GM21717 (cell line): Measurements from ENCODE around the gene SDHAF2.
A peak's percentile ranks its signal among the peaks of the same experiment; 100 is the strongest.
"Not testable (repeated sequence)": the region's sequence is repeated elsewhere in the genome, so short reads cannot be mapped to it uniquely, and the experiment has no call there.

Experiments
- ATAC-seq: cut with Tn5 transposase; IDR thresholded peaks from one replicate; pipeline ENCODE4 v1.9.1; 2021; ENCODE audit warnings: mild to moderate bottlenecking, moderate library complexity; ENCODE audit not compliant: unreplicated experiment

Gene SDHAF2

GRCh38 chr11:61429691-61430582, at the start of gene SDHAF2, which contains the start of gene CPSF7:
SDHAF2 (plus strand) TSS chr11:61430124; CDS start chr11:61430147, 23 bp downstream.
CPSF7 (minus strand) TSS chr11:61429975; CDS start chr11:61429235, 740 bp downstream.
- peak; percentile 83 for ATAC-seq

DNA sequence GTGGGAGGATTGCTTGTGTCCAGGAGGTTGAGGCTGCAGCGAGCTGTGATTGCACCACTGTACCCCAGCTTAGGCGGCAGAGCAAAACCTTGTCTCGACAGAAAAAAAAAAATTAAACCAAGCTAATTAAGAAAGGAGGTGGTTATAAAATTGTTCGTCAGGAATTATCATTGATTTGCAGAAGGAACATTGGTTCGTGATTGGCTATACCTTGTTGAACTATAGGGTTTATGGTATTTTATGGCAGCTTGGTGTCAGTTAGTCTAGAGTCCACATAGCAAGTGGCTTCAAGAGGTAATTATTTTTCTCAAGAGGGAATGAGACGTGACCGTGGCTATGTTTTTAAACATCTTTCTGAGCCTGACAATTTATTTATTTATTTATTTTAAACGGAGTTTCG, 49.0 kb upstream of the SDHAF2 start:
- ATAC-seq = no peak

DNA sequence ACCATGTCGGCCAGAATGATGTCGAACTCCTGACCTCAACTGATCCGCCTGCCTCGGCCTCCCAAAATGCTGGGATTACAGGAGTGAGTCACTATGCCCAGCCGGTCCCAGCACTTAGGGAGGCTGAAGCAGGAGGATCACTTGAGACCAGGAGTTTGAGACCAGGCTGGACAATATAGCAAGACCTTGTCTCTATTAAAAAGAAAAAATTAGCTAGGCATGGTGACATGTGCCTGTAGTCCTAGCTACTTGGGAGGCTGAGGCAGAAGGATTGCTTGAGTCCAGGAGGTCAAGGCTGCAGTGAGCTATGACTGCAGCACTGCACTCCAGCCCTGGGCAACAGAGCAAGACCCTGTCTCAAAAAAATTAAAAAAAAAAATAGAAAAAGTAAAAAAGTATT, 46.1 kb upstream of the SDHAF2 start:
- not testable (repeated sequence) for ATAC-seq

- ATAC-seq = no peak
These were observed 45.4 kb upstream of the SDHAF2 start for GRCh38 chr11:61384271-61385242.

DNA sequence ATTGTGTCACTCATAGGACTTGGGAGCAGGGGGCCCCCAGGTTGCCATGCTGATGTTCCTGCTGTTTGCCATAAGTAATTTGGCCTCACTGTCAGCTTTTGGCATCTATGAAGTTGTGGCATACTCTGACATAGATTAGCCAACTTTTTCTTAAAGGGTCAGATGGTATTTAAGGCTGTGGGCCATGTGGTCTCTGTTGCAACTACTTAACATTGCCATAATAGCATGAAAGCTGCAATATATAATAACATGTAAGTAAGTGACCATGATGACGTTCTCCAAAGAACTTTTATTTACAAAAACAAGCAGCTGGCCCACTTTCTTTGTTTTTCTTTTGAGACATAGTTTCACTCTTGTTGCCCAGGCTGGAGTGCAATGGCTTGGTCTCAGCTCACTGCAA, 39.8 kb upstream of the SDHAF2 start:
- no peak for ATAC-seq

DNA sequence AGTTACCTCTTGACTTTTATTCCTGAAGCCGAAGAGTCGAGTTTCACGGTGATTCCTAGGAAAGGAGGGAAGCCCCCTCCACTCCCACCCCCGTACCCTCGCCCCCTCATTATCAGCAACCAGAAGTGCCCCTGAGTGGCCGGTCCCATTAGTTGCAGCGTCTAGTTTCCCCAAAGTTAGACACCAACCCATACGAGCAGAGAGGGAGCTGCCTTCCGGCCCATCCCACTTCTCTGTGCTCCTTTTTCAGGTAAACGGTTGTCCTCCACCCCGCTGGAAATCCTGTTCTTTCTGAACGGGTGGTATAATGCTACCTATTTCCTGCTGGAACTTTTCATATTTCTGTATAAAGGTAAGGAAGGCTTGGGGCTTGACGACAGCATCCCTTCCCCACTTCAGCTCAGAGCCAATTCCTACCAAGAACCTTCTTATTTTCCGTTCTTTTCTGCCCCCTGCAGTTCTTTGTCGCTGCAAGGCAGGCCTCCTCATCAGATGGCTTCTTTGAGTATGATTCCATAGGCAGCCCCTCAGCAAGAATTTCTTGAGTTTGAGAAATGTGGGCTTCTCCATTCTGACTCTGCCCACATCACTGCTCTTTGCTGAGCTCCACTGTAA, 36.8 kb upstream of the SDHAF2 start:
- peak; percentile 13 for ATAC-seq

DNA sequence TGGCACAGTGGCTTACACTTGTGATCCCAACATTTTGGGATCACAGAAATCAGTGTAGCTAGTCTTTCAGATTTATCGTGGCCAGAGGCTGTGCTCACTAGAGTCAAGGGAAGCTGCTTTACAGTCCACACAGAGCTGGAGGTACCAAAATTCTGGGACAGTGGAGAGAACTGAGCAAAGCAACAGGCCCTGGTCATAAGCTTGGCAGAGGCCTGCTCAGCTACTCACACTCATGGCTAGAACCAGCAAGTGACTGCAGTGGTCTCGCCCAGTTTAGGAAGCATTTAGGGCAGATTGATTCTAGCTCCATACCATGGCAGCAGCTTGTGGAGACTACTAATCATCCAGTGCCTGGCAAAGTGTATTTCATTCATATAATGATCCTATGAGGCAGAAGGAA, 28.8 kb upstream of the SDHAF2 start:
- no peak for ATAC-seq

DNA sequence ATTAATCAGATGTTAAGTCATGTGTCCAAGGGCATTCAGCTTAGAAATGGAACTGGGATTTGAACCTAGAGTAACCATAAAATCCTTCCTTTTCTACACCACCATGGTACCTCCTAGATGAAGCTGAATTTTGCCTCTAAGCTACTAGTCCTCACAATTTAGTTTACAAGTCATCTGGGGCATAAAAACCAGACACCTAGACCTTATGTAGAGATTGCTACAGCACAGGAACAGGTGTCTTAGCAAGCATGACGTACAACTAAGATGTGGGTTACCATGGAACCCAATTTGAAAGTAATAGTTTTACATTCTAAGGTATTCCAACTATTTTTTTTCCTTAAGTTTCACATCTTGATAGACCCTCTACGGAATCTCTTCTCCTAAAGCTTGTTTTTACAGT, 28.4 kb upstream of the SDHAF2 start:
- ATAC-seq = no peak

- no peak for ATAC-seq
These were observed 26.3 kb upstream of the SDHAF2 start for GRCh38 chr11:61403658-61404057.

DNA sequence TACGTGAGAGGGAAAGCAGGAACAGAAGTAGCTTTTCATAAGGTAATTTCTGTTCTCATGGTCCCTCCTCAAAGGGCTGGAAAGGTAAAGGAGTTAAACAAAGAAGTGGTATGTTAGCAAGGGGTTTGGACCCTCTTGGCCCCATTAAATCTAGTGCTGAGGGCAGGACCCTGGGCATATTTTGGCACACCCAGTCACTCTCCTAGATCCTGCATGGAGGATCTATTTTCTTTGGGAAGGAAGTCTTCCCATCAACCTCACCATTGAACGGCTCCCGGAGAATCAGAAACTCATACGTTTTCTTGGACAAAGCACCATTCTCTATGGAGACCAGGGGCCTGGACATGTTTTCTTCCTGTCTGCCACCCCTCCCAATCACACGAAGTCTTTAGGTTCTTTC, 25.8 kb upstream of the SDHAF2 start:
- no peak for ATAC-seq

GRCh38 chr11:61404641-61405040, 25.3 kb upstream of the SDHAF2 start:
- ATAC-seq = no peak

DNA sequence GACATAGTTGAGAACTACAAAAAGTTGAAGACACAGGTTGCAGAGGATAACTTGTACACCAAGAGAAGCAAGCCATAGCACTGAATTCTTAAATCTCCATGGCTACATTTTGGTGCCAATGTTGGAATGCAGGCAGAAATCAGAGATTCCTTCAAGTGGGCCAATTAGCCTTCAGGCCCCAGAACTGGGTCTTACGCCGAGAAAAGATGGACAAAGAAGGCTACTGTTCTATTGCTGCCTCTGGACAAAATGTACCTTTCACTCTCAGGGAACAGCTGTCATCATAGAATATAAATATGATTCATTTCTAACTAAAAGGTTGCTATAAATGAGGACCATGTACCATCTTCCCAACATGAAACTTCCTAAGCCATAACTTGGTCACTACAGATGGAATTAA, 23.9 kb upstream of the SDHAF2 start:
- no peak for ATAC-seq

DNA sequence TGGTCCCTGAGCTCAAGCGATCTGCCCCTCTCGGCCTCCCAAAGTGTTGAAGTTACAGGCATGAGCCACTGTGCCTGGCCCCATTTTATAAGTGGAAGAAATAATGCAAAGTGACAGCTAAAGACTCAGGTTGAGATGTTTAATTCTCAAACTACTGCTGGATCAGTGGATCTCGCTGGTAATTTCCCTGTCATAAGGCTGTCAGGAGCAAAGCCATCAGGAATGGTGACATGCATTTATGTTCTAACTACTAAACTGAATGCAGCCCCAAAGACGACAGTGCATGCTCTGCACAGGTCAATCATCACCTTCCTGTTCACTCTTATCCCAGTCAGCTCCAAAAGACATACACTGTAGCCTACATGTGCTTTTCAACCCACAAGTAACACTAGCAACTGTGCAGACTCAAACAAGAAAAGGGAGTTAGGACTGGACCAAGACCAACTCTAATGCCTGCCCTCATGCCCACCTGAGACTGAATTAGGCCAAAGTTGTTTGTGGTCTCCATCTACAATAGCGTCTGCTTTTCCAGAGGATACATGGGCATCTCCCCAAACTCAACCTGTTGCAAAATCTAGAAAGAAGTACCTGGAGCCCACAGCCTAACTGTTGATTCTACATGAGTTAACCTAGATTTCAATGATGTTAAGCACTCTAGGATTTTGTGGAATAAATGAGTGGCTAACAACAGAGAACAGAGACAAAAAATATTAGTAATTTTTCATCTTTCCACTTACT, 22.8 kb upstream of the SDHAF2 start:
- ATAC-seq = no peak

- no peak for ATAC-seq
These were observed 18.3 kb upstream of the SDHAF2 start for GRCh38 chr11:61411589-61411988.

- no peak for ATAC-seq
These were observed 16.4 kb upstream of the SDHAF2 start for GRCh38 chr11:61413496-61413895.

DNA sequence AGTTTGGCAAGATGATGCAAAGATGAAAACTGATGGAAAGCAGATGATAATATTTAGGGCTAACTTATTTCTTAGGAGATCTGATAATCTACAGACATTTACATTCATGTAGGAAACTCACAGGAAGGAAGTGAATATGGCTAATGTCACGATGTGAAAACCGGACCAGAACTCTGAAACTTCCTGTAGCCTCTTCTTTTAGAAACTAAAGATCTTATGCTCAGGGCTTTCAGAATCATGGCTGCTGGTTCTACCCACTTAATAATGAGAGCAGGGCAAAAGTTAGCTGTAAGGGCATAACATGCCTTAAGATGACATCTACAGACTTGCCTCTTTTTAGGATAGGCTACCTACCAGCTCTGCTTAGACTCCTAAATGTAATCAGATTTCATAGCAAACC, 15.4 kb upstream of the SDHAF2 start:
- ATAC-seq = no peak

- ATAC-seq = no peak
These were observed 14.5 kb upstream of the SDHAF2 start for GRCh38 chr11:61415381-61415780.

DNA sequence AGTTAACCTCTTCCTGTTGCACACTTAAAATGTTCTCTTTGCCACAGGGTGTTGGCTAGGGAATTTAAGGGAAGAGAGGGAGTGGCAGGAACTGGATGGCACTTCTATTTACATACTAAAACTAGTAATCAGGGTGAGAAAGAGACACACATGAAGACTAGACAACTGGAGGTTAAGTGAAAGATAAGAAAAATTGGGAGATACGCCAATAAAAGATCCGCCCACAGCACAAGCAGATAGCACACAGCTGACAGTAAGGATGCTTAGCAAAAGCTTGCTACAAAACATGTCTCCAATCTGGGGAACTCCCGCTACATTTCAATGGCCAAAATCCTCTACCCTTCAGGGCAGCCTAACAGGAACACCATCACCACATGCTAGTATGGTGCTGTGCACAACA, 13.0 kb upstream of the SDHAF2 start:
- no peak for ATAC-seq

- ATAC-seq = no peak
These were observed 12.3 kb upstream of the SDHAF2 start for GRCh38 chr11:61417670-61418069.

DNA sequence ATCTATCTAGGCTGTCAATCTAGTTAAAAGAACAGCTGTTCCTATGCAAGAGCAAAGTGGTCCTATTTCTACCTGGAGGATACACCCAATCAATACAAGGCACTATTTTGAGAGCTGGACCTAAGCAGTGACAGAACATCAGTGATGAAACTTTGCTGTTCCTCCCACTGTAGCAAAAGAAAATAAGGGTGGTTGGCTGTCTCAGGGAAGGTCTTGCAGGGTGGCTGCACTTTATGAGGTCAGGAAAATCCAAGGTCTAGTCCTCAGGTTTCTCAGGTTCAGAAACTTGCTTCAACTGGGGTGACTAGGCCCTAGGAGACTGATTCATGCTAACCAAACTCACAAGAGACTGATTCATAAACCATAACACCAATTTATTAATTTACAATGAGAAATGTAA, 11.8 kb upstream of the SDHAF2 start:
- ATAC-seq = no peak
